Motor neuron (in vitro differentiated cells): ENCODE results near the gene CPVL. TPM values are rescaled to one million over a fixed set of nuclear protein-coding genes. Genes with fewer than 3 reads are reported as not detected.
A peak's percentile ranks its signal among the peaks of the same experiment; 100 is the strongest.

Experiments used
- ATAC-seq, 8 experiments: fragments of 200-7000 bp; cut with Tn5 transposase; replicated peaks in 6 of 8; 2 replicates each; pipeline ENCODE4 v1.8.0; 2021; ENCODE audit warnings: mild to moderate bottlenecking in 8 of 8, moderate library complexity in 8 of 8
- H3K27ac ChIP-seq, 2 donors: fragments of 250-450 bp; sonication (Bioruptor Pico); 2 replicates each; pipeline ENCODE4 v1.9.0; 2021; ENCODE audit warnings: antibody characterized with exemption in 2 of 2, mild to moderate bottlenecking in 2 of 2, moderate library complexity in 1 of 2
- H3K4me1 ChIP-seq, 2 donors: fragments of 250-450 bp; sonication (Bioruptor Pico); replicated peaks in 1 of 2; 2 replicates each; pipeline ENCODE4 v1.6.1; 2021; ENCODE audit warnings: antibody characterized with exemption in 2 of 2, mild to moderate bottlenecking in 2 of 2, moderate library complexity in 1 of 2
- H3K4me3 ChIP-seq, 5 donors: fragments of 250-450 bp; sonication (Bioruptor Pico); 2 replicates each; pipeline ENCODE4 v1.9.0; 2021; ENCODE audit warnings: antibody characterized with exemption in 5 of 5, mild to moderate bottlenecking in 5 of 5, moderate library complexity in 4 of 5
- WGBS, 10 experiments: fragments of 450-650 bp; shearing (Covaris generic); methylation state at CpG; one replicate each; pipeline ENCODE4 v1.0.0; 2022; 5-methylcytosine and 5-hydroxymethylcytosine counted together
- in situ Hi-C, 9 experiments: fragments of 400-800 bp; cut with MboI; loops; one replicate each; pipeline ENCODE4 v1.15.0; 2021; ENCODE audit warnings: low sequenced_read_pairs in 9 of 9, low pct_unique_long_range_greater_than_20kb in 2 of 9; ENCODE audit not compliant: unreplicated experiment in 9 of 9
- total RNA-seq, 8 experiments: library from RNA; unstranded; fragments of 300-600 nt; gene quantifications; 2 replicates each; pipeline versions ENCODE4 v1.2.3 to v1.2.4, GENCODE V29; 2022

The CPVL gene
- total RNA-seq, 8 experiments from 2014 or later: 4.7 to 27.0 (median 6.8) TPM

GRCh38 chr7:28957751-28958234 is 188.5 kb downstream of the CPVL start:
- in situ Hi-C loops: loop anchor here in 1 of 9 experiments (10.0 kb wide), 1 partner anchor 147 kb away; no protein-coding TSS in a partner anchor
- ATAC-seq: peak; percentile 6 to 34 (median 17)
- WGBS, 10 experiments: 0 to 8% methylated on average over 1 to 17 of the region's 47 CpGs; no CpG with 5 or more reads in 8 of the 10 experiments

GRCh38 chr7:28957064-28957750 is 189.1 kb downstream of the CPVL start:
- no peak overlapping the region for H3K27ac ChIP-seq
- H3K4me3 ChIP-seq: peak overlapping the region in 3 of 5 donors; percentile 33 to 44 (median 35)
- H3K4me1 ChIP-seq: peaks cover 0 to 6% of the 10 kb centered on the region in 2 donors
- in situ Hi-C loops: loop anchor here in 1 of 9 experiments (10.0 kb wide), 1 partner anchor 148 kb away; no protein-coding TSS in a partner anchor
- 0 to 38% (median 25%) methylated on average over 1 to 20 of the region's 59 CpGs; no CpG with 5 or more reads in 4 of the 10 experiments for WGBS, 10 experiments
- ATAC-seq: peak; percentile 6 to 27 (median 16)

More at GRCh38 chr7:28957751-28958234, 188.5 kb downstream of the CPVL start:
- peaks cover 0 to 6% of the 10 kb centered on the region in 2 donors for H3K4me1 ChIP-seq
- no peak overlapping the region for H3K27ac ChIP-seq
- H3K4me3 ChIP-seq: peak overlapping the region; percentile 23 to 33 (median 32)

- in situ Hi-C loops: loop anchor here in 1 of 9 experiments (10.0 kb wide), 1 partner anchor 148 kb away; no protein-coding TSS in a partner anchor
- Histone ChIP-seq H3K4me1 (peaks cover 0 to 6% of the 10 kb centered on the region in 2 donors), H3K27ac (no peak overlapping the region), H3K4me3 (peak overlapping the region; percentile 19 to 44 (median 30))
- ATAC-seq: peak; percentile 54 to 76 (median 71)
- 0 to 11% (median 9%) methylated on average over 2 to 23 of the region's 39 CpGs; no CpG with 5 or more reads in 5 of the 10 experiments for WGBS, 10 experiments
Measured at GRCh38 chr7:28956608-28957063, 189.7 kb downstream of the CPVL start.

GRCh38 chr7:28955718-28956607 is 190.4 kb downstream of the CPVL start:
- ATAC-seq: peak; percentile 32 to 83 (median 72)
- WGBS, 10 experiments: 4 to 23% (median 7%) methylated on average over 3 to 10 of the region's 104 CpGs; no CpG with 5 or more reads in 7 of the 10 experiments
- peaks cover 0 to 6% of the 10 kb centered on the region in 2 donors for H3K4me1 ChIP-seq
- H3K4me3 ChIP-seq: peak overlapping the region; percentile 19 to 44 (median 30)
- in situ Hi-C loops: loop anchor here in 1 of 9 experiments (10.0 kb wide), 1 partner anchor 149 kb away; no protein-coding TSS in a partner anchor
- H3K27ac ChIP-seq: no peak overlapping the region

GRCh38 chr7:28955356-28955717 is 191.0 kb downstream of the CPVL start:
- Histone ChIP-seq H3K4me3 (no peak overlapping the region), H3K4me1 (peaks cover 0 to 6% of the 10 kb centered on the region in 2 donors), H3K27ac (no peak overlapping the region)
- 15 to 100% (median 58%) methylated on average over 2 to 5 of the region's 22 CpGs; no CpG with 5 or more reads in 2 of the 10 experiments for WGBS, 10 experiments
- in situ Hi-C loops: loop anchor here in 1 of 9 experiments (10.0 kb wide), 1 partner anchor 149 kb away; no protein-coding TSS in a partner anchor
- ATAC-seq: no peak

GRCh38 chr7:28954946-28955345 is 191.4 kb downstream of the CPVL start:
- WGBS, 10 experiments: 23 to 90% (median 60%) methylated on average over 2 to 5 of the region's 5 CpGs
- in situ Hi-C loops: loop anchor here in 1 of 9 experiments (10.0 kb wide), 1 partner anchor 150 kb away; no protein-coding TSS in a partner anchor
- ATAC-seq: no peak
- Histone ChIP-seq H3K27ac (no peak overlapping the region), H3K4me3 (no peak overlapping the region), H3K4me1 (peaks cover 0 to 6% of the 10 kb centered on the region in 2 donors)

- H3K27ac ChIP-seq: no peak overlapping the region
- H3K4me3 ChIP-seq: no peak overlapping the region
- no peak for ATAC-seq
- in situ Hi-C loops: loop anchor here in 1 of 9 experiments (10.0 kb wide), 1 partner anchor 150 kb away; no protein-coding TSS in a partner anchor
- peaks cover 0 to 6% of the 10 kb centered on the region in 2 donors for H3K4me1 ChIP-seq
Measured at GRCh38 chr7:28954471-28954870, 191.9 kb downstream of the CPVL start.

- WGBS, 10 experiments: 0 to 100% (median 57%) methylated on average over 1 to 4 of the region's 4 CpGs; no CpG with 5 or more reads in 3 of the 10 experiments
- peaks cover 0 to 6% of the 10 kb centered on the region in 2 donors for H3K4me1 ChIP-seq
- ATAC-seq: no peak
- H3K27ac ChIP-seq: no peak overlapping the region
- no peak overlapping the region for H3K4me3 ChIP-seq
- in situ Hi-C loops: loop anchor here in 1 of 9 experiments (10.0 kb wide), 1 partner anchor 151 kb away; no protein-coding TSS in a partner anchor
Measured at GRCh38 chr7:28953633-28954032, 192.7 kb downstream of the CPVL start.

Other genes with a start within 250 kb of the CPVL start
- gene TRIL, start 188.2 kb downstream of the CPVL start, total RNA-seq: 1 to 10 TPM in 2 of 8 experiments, under 1 TPM in 6; 0.31 to 6.1 (median 0.78) TPM
- 10 to 100 TPM in 6 of 8 experiments, 1 to 10 TPM in 2; 2.6 to 28.8 (median 14.8) TPM for gene CHN2, start 48.2 kb upstream of the CPVL start, total RNA-seq